Epidermal melanocyte (primary cell): ENCODE data around the gene CHST12.
"Not testable (repeated sequence)": the region's sequence is repeated elsewhere in the genome, so short reads cannot be mapped to it uniquely, and the experiment has no call there.

ENCODE experiments used
- DNase-seq: peaks from one replicate; pipeline ENCODE4 v3.0.0; 2011; ENCODE audit warnings: low spot score; ENCODE audit not compliant: insufficient read length

CHST12 gene

DNA sequence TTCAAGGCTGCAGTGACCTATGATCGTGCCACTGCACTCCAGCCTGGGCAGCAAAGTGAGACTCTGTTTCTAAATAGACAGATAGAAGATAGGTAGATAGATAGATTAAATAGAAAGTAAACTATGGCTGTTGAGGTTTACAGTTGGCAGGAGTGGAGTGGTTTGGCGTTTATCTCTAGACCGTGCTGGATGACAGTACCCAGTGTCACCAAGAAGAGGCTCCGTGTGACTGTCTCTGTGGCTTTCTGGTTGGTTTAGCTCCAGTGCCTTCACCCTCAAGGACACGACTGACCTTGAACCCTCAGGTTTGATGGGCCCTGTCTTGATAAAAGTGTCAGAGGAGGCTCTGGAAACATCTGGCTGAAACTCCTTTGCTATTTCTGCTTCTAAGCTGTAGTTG is 31.7 kb downstream of the CHST12 start:
- no peak for DNase-seq

DNA sequence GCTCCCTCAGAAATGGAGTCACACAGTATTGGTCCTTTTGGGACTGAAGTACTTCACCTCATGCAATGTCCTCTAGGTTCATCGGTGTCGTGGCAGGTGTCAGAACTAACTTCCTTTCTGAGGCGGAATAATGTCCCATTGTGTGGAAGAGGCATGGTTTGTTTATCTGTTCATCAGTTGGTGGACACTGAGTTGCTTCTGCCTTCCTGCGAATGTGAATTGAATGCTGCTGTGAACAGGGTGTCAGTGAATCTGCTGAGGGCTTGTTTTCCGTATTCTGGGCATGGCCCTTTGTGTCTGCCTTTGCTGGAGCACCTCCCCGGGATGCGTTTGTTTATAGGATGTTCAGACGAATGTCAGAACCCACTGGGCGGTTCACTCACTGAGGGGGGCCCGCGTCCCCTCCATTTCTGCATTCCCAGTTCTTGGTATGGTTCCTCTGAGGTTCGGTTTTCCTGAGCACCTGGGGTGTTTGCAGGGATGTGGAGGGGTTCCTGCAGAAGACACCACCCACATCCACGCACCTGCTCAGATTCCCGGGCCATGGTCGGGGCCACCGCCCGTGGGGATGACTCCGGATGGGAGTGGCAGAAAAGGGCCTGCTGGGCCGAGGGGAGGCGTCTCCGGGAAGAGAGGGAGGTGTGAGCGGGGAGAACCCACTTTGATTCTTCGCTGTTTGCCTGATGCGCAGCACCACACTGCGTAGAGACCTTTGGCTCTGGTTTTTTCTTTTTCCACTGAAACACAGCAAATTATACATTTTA is 33.1 kb downstream of the CHST12 start:
- no peak for DNase-seq

- no peak for DNase-seq
Observed at GRCh38 chr7:2437136-2437535, 33.7 kb downstream of the CHST12 start.

GRCh38 chr7:2437537-2438148 is 34.2 kb downstream of the CHST12 start:
- no peak for DNase-seq

DNA sequence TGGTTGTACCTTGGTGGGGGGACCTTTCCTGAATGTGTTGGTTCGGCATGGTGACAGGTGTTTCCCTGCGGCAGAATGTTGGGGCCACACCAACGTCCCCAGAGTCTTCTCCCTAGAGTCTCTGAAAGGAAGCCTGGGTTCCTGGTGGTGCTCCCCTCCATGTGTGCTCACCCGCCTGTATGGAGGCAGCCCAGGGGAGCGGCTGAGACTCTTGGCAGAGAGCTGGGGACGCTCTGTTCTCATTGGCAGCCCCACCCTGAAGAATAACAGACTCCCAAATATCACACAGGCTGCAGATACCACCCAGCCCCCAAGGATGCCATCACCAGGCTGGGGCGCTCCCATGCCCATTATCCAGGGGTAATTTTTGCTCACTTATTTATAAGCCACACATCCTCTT is 34.8 kb downstream of the CHST12 start:
- DNase-seq, result no peak

GRCh38 chr7:2438775-2439174 is 35.4 kb downstream of the CHST12 start:
- DNase-seq, result no peak

DNA sequence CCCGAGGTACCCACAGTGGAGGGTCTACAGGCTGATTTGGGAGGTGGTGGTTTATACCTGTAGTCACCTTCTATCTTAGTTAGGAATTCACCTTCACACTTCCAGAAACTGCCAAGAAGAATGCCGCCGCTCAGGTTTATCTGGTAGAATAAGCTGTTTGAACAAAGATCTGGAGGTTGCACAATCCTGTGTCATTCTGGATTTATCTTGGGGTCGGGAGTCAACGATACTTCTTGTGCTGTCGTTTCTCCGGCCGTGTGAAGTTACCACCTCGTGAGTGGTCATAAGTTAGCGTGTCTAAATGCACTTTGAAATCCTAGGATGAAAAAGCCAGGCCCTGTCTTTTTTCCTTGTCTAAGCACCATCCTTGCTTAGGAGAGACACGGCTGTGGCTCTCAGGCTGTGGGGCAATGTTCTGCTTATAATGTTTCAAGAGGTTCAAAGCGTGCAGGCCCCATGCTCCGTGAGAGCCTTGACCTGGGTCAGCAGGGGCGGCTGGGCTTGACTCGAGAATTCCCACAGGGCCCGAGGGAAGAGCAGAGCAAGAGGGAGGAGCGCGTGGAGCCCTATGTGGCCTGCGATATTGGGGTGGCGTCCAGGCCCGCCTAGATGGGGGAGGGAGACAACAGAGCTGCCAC is 37.3 kb downstream of the CHST12 start:
- no peak for DNase-seq

GRCh38 chr7:2441430-2442058 is 38.1 kb downstream of the CHST12 start:
- no peak for DNase-seq

- no peak for DNase-seq
Observed at GRCh38 chr7:2443491-2443890, 40.1 kb downstream of the CHST12 start.

DNA sequence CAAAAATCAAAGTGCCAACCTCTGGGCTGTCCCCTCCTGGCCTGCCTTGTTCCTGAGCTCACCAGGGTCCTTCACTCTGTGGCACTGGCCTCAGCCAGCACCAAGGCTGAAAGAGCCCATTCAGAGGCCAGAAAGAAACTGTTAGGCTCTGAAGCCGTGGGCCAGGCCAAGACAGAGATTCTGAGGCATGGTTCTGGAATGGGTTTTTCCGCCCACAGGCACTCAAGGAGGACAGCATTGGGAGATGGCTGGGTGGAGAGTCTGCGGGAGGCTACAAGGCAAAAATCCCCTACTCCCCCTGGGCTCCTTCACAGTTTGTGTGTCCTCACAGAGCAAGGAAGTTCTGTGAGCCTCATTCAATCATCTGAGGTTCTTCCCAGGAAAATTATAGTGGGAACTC is 41.1 kb downstream of the CHST12 start:
- peak; percentile 83 for DNase-seq

DNA sequence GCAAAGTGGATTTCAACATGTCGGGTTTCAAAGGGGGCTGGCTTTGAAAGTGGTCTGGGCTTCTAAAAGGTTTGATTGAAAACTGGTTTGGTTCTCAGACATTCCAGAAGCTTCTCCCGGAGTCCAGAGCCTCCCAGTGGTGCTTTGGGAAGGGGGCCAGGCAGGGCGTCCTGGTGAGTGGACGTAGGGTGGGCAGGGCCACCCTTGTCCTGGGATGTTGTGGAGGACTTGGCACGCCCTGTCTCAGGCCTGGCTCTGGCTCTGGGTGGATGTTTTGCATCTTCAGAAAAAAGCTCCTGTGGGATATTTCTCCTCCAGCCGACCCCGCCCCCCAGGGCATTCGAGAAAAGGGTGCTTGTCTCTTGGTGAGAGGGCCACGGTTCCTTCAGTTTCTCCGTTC is 41.6 kb downstream of the CHST12 start:
- no peak for DNase-seq

DNA sequence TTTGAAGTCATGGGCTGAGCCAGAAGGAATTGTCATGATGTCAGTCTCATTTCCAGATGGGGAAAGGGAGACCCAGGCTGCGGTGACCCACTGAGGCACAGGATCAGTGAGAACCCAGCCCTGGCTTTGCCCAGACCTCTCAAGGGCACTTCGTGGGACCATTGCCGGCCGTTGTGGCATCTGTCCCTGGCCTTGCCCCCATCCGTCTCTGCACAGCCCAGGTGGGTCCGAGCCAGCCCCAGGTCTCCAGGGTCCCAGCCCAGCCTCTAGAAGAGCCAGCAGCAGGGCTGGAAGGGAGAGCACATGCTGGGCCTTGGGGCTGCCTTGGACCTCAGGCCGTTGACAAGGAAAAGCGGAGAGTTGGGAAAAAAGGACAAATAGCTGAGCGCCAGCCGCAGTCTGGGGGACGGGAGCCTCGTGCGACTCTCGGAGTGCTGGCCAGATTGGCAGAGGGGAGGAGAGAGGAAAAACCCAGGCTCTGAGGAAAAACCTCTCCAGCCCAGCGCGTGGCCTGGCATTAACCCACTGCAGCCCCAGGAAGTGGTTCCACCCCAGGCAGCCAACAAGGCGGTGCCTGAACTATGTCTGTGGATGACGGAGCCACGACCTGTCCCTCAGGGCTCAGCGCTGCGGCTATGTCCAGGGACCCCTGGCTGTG is 42.6 kb downstream of the CHST12 start:
- no peak for DNase-seq

- no peak for DNase-seq
Observed at GRCh38 chr7:2446676-2447075, 43.3 kb downstream of the CHST12 start.

- DNase-seq, result no peak
Observed at GRCh38 chr7:2450198-2451107, 47.0 kb downstream of the CHST12 start.

- DNase-seq, result peak; percentile 87
Observed at GRCh38 chr7:2451171-2452073, 48.0 kb downstream of the CHST12 start.

GRCh38 chr7:2452074-2452507 is 48.7 kb downstream of the CHST12 start:
- DNase-seq, result no peak

DNA sequence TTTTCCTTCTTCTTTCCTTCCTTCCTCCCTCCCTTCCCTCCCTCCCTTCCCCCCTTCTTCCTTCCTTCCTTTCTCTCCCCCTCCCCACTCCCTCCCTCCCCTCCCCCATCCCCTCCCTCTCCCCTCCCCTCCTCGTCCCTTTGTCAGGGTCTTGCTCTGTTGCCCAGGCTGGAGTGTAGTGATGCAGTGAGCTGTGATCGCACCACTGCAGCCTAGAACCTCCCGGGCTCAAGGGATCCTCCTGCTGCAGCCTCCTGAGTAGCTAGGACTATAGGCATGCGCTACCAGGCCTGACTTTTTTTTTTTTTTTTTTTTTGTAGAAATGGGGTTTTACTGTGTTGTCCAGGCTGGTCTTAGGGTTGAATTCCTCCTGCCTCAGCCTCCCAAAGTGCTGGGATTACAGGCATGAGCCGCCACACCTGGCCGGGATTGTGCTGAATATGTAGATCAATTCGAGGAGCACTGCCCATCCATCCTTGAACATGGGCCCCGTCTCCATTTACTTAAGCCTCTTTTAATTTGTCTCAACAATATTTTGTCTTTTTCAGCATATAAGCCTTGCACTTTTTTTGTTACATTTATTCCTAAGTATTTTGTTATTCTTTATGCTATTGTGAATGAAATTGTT is 49.3 kb downstream of the CHST12 start:
- no peak for DNase-seq

DNA sequence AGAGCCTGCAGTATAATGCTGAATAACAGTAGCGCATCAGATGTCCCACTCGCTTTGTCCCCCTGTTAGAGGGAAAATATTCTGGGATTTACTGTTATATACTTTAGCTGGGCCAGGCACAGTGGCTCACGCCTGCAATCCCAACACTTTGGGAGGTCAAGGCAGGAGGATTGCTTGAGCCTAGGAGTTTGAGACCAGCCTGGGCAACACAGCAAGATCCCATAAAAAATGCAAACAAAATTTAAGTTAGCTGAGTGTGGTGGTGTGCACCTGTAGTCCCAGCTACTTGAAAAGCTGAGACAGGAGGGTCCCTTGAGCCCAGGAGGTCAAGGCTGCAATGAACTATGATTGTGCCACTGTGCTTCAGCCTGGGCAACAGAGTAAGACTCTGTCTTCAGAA is 50.4 kb downstream of the CHST12 start:
- DNase-seq, result not testable (repeated sequence)

GRCh38 chr7:2459674-2460073 is 56.3 kb downstream of the CHST12 start:
- DNase-seq, result no peak
